Liver (tissue), 9 donors: Measurements from ENCODE around the gene RAB44. TPM values are rescaled to one million over a fixed set of nuclear protein-coding genes. Genes with fewer than 3 reads are reported as not detected.

Experiments used
- DNase-seq: peaks from one replicate; pipeline ENCODE4 v3.0.0-alpha.2; 2017; ENCODE audit warnings: low spot score
- H3K27ac ChIP-seq, 2 donors: one replicate each; pipeline ENCODE4 v1.7.0; 2013; ENCODE audit warnings: inconsistent platforms in 2 of 2, low read length in 2 of 2, control low read depth in 1 of 2, low read depth in 1 of 2, mild to moderate bottlenecking in 1 of 2
- H3K27me3 ChIP-seq, 4 donors: one replicate each; pipeline versions ENCODE4 v1.6.1 to v1.7.0; 2013; ENCODE audit warnings: low read length in 3 of 4, inconsistent platforms in 1 of 4, mild to moderate bottlenecking in 1 of 4, moderate library complexity in 1 of 4; ENCODE audit not compliant: control insufficient read depth in 4 of 4, insufficient read depth in 4 of 4
- H3K36me3 ChIP-seq, 4 donors: one replicate each; pipeline versions ENCODE4 v1.6.1 to v1.7.0; 2013; ENCODE audit warnings: low read length in 3 of 4, mild to moderate bottlenecking in 3 of 4, low read depth in 1 of 4, moderate library complexity in 1 of 4; ENCODE audit not compliant: control insufficient read depth in 4 of 4, insufficient read depth in 3 of 4
- H3K4me1 ChIP-seq, 4 donors: one replicate each; pipeline versions ENCODE4 v1.6.1 to v1.7.0; 2013; ENCODE audit warnings: low read length in 3 of 4, mild to moderate bottlenecking in 3 of 4, moderate library complexity in 1 of 4; ENCODE audit not compliant: control insufficient read depth in 4 of 4, insufficient read depth in 4 of 4
- H3K4me3 ChIP-seq, 3 donors: one replicate each; pipeline versions ENCODE4 v1.6.1 to v1.7.0; 2013; ENCODE audit warnings: low read length in 3 of 3, control low read depth in 1 of 3, low read depth in 1 of 3, mild to moderate bottlenecking in 1 of 3
- H3K9ac ChIP-seq, 2 donors: one replicate each; pipeline ENCODE4 v1.7.0; 2013; ENCODE audit warnings: low read length in 2 of 2, mild to moderate bottlenecking in 2 of 2, moderate library complexity in 2 of 2, control low read depth in 1 of 2, low read depth in 1 of 2
- H3K9me3 ChIP-seq, 4 donors: one replicate each; pipeline versions ENCODE4 v1.6.1 to v1.7.0; 2013; ENCODE audit warnings: low read length in 3 of 4; ENCODE audit not compliant: control insufficient read depth in 4 of 4
- EGR1 ChIP-seq, 2 donors: IDR thresholded peaks; 2 replicates each; pipeline ENCODE4 v1.6.1; 2016 to 2018; ENCODE audit warnings: antibody characterized with exemption in 2 of 2, low read depth in 2 of 2
- FOXA1 ChIP-seq: IDR thresholded peaks from 2 replicates; pipeline ENCODE4 v1.6.1; 2016; ENCODE audit warnings: antibody characterized with exemption
- FOXA2 ChIP-seq: IDR thresholded peaks from 2 replicates; pipeline ENCODE4 v1.6.1; 2016; ENCODE audit warnings: antibody characterized with exemption
- GABPA ChIP-seq, 2 donors: IDR thresholded peaks in 1 of 2; conservative IDR thresholded peaks in 1 of 2; 2 replicates each; pipeline ENCODE4 v1.6.1; 2016; ENCODE audit warnings: antibody characterized with exemption in 2 of 2, mild to moderate bottlenecking in 1 of 2, moderate library complexity in 1 of 2
- HNF4A ChIP-seq, 2 donors: conservative IDR thresholded peaks; 2 replicates each; pipeline ENCODE4 v1.6.1; 2016; ENCODE audit warnings: antibody characterized with exemption in 2 of 2, mild to moderate bottlenecking in 2 of 2
- HNF4G ChIP-seq: IDR thresholded peaks from 2 replicates; pipeline ENCODE4 v1.6.1; 2016; ENCODE audit warnings: antibody characterized with exemption
- JUND ChIP-seq, 2 donors: IDR thresholded peaks; 2 replicates each; pipeline ENCODE4 v1.6.1; 2016; ENCODE audit warnings: antibody characterized with exemption in 2 of 2
- NR2F2 ChIP-seq: IDR thresholded peaks from 2 replicates; pipeline ENCODE4 v1.6.1; 2016; ENCODE audit warnings: antibody characterized with exemption
- RAD21 ChIP-seq, 2 donors: IDR thresholded peaks; 2 replicates each; pipeline ENCODE4 v1.6.1; 2016; ENCODE audit warnings: antibody characterized with exemption in 2 of 2, mild to moderate bottlenecking in 2 of 2
- RXRA ChIP-seq, 2 donors: IDR thresholded peaks; 2 replicates each; pipeline ENCODE4 v1.6.1; 2017 to 2018; ENCODE audit warnings: antibody characterized with exemption in 2 of 2, mild to moderate bottlenecking in 1 of 2
- SP1 ChIP-seq: IDR thresholded peaks from 2 replicates; pipeline ENCODE4 v1.6.1; 2018; ENCODE audit warnings: antibody characterized with exemption, mild to moderate bottlenecking
- TAF1 ChIP-seq: conservative IDR thresholded peaks from 2 replicates; pipeline ENCODE4 v1.6.1; 2016; ENCODE audit warnings: antibody characterized with exemption, mild to moderate bottlenecking
- YY1 ChIP-seq: IDR thresholded peaks from 2 replicates; pipeline ENCODE4 v1.6.1; 2016; ENCODE audit warnings: antibody characterized with exemption, mild to moderate bottlenecking
- WGBS: extraction: QIAGEN DNeasy Blood & Tissue Kit; methylation state at CpG from one replicate; pipeline ENCODE4 v1.1.7; 2013; 5-methylcytosine and 5-hydroxymethylcytosine counted together
- polyA plus RNA-seq, 2 donors: library from polyadenylated mRNA; stranded (reverse) in 1 of 2; unstranded in 1 of 2; fragments of 200-250 nt in 1 of 2; fragments of >200 nt in 1 of 2; fragmentation: Nextera tagmentation in 1 of 2; extraction: Ambion mirVana in 1 of 2; gene quantifications; one replicate each; pipeline versions ENCODE4 v1.2.1 to v1.2.3, GENCODE V29; 2013 to 2015
- total RNA-seq, 2 donors: library from RNA; depleted of rRNA; stranded (reverse); fragments of >200 nt; gene quantifications; one replicate each; pipeline ENCODE4 v1.2.3, GENCODE V29; 2014
- TF ChIP-seq, protein P1 (sequence below): IDR thresholded peaks from 2 replicates; pipeline ENCODE4 v1.6.1; 2016; ENCODE audit warnings: antibody characterized with exemption
- TF ChIP-seq, protein P2 (sequence below): IDR thresholded peaks from 2 replicates; pipeline ENCODE4 v1.6.1; 2016; ENCODE audit warnings: antibody characterized with exemption
- TF ChIP-seq, protein P3 (sequence below): IDR thresholded peaks from 2 replicates; pipeline ENCODE4 v1.6.1; 2016; ENCODE audit warnings: antibody characterized with exemption, mild to moderate bottlenecking
- TF ChIP-seq, protein P4 (sequence below): fragments of 150-350 bp; IDR thresholded peaks from 2 replicates; pipeline ENCODE4 v1.5.1; 2017; ENCODE audit warnings: improper control_type of control experiment, low read depth, low read length; ENCODE audit not compliant: missing input control
- TF ChIP-seq, protein P5 (sequence below): IDR thresholded peaks from 2 replicates; pipeline ENCODE4 v1.6.1; 2016; ENCODE audit warnings: antibody characterized with exemption
- donor health status: healthy.
- donor health status: healthy.
- donor health status: healthy.
- donor health status: healthy.
- donor health status: healthy.

The RAB44 gene
- total and polyA plus RNA-seq, 4 donors, result 0.02 to 1.3 (median 0.08) TPM; not detected in 1

DNA sequence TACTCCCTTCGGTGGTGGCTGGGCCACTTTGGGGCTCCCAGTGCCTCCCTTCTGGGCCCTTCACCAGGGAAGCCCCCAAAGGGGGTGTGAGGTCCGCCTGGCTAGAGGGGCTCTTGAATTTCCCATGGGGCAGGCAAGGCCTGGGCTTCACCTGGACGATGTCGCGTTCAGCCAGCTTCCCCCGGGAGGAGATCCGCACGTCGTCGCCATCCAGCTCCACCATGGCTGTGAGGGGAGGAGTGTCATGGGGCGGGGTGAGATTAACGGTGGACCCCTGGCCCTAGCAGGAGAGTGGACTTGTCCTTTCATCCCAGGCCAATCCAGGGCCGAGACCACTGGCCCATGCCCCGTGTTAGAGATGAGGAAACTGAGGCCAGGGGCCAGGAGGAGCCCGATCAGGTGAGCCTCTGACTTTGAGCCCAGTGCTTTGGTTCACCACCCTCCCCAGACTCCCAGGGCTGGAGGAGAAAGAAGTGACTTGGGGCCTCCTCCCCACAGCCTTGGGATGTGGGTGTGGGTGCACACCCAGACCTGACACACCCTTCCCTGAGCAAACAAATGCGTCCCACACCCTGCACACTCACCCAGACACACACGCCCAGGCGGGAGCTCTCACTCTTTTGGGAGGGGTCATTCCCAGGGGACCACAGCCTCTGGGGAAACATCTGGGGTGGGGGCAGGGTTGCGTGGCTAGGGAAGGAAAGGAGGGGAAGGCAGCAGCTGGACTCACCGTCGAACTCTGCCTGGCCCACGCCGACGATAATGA lies 46.1 kb downstream of the RAB44 start:
- no peak for DNase-seq
- 81% methylated on average over 24 of the region's 24 CpGs for WGBS
- Histone ChIP-seq H3K9me3 (peaks cover 0 to 1% (median 0%) of the 10 kb centered on the region in 4 donors), H3K4me3 (no peak overlapping the region), H3K9ac (no peak overlapping the region), H3K4me1 (no peaks in the 10 kb centered on the region), H3K27ac (no peak overlapping the region), H3K36me3 (no peaks in the 10 kb centered on the region), H3K27me3 (no peaks in the 10 kb centered on the region)
- TF ChIP-seq NR2F2 (no peak), YY1 (no peak), TAF1 (no peak), EGR1 (IDR thresholded peaks at IDR 0.05; ENCODE audit: low read depth in 2 of 2) (no peak), RXRA (IDR thresholded peaks at IDR 0.05) (no peak)
- TF ChIP-seq, protein P1, sequence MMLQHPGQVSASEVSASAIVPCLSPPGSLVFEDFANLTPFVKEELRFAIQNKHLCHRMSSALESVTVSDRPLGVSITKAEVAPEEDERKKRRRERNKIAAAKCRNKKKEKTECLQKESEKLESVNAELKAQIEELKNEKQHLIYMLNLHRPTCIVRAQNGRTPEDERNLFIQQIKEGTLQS, result no peak

DNA sequence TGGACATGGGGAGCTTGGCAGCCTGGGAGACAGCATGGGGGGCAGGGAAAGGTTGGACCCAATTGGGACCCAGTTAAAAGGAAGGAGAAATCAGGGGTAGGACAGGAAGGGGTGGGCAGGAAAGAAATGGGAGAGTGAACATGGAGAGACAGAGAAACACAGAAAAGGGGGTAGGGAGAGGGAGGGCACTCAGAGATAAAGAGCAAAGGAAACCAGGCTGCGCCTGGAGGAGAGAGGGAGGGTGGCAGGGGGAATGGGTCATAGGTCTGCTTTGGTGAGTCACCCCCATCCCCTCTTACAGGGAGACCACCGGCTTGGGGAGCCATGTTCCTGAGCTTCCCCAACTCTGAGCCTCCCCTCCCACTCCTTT lies 46.7 kb downstream of the RAB44 start:
- Histone ChIP-seq H3K9ac (no peak overlapping the region), H3K9me3 (peaks cover 0 to 2% (median 0%) of the 10 kb centered on the region in 4 donors), H3K36me3 (no peaks in the 10 kb centered on the region), H3K4me1 (no peaks in the 10 kb centered on the region), H3K4me3 (no peak overlapping the region), H3K27ac (no peak overlapping the region), H3K27me3 (no peaks in the 10 kb centered on the region)
- no peak for DNase-seq
- TF ChIP-seq, protein P1, result no peak
- no peak for TF ChIP-seq RAD21 (IDR thresholded peaks at IDR 0.05)
- TF ChIP-seq TAF1, result no peak
- TF ChIP-seq, protein P2, sequence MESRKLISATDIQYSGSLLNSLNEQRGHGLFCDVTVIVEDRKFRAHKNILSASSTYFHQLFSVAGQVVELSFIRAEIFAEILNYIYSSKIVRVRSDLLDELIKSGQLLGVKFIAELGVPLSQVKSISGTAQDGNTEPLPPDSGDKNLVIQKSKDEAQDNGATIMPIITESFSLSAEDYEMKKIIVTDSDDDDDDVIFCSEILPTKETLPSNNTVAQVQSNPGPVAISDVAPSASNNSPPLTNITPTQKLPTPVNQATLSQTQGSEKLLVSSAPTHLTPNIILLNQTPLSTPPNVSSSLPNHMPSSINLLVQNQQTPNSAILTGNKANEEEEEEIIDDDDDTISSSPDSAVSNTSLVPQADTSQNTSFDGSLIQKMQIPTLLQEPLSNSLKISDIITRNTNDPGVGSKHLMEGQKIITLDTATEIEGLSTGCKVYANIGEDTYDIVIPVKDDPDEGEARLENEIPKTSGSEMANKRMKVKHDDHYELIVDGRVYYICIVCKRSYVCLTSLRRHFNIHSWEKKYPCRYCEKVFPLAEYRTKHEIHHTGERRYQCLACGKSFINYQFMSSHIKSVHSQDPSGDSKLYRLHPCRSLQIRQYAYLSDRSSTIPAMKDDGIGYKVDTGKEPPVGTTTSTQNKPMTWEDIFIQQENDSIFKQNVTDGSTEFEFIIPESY, result no peak
- no peak for TF ChIP-seq YY1
- no peak for TF ChIP-seq GABPA (IDR thresholded peaks at IDR 0.05 in 1 of 2, conservative IDR thresholded peaks at IDR 0.05 in 1 of 2)
- TF ChIP-seq JUND (IDR thresholded peaks at IDR 0.05), result no peak
- TF ChIP-seq HNF4G, result no peak
- TF ChIP-seq SP1, result no peak
- no peak for TF ChIP-seq RXRA (IDR thresholded peaks at IDR 0.05)
- TF ChIP-seq, protein P3, sequence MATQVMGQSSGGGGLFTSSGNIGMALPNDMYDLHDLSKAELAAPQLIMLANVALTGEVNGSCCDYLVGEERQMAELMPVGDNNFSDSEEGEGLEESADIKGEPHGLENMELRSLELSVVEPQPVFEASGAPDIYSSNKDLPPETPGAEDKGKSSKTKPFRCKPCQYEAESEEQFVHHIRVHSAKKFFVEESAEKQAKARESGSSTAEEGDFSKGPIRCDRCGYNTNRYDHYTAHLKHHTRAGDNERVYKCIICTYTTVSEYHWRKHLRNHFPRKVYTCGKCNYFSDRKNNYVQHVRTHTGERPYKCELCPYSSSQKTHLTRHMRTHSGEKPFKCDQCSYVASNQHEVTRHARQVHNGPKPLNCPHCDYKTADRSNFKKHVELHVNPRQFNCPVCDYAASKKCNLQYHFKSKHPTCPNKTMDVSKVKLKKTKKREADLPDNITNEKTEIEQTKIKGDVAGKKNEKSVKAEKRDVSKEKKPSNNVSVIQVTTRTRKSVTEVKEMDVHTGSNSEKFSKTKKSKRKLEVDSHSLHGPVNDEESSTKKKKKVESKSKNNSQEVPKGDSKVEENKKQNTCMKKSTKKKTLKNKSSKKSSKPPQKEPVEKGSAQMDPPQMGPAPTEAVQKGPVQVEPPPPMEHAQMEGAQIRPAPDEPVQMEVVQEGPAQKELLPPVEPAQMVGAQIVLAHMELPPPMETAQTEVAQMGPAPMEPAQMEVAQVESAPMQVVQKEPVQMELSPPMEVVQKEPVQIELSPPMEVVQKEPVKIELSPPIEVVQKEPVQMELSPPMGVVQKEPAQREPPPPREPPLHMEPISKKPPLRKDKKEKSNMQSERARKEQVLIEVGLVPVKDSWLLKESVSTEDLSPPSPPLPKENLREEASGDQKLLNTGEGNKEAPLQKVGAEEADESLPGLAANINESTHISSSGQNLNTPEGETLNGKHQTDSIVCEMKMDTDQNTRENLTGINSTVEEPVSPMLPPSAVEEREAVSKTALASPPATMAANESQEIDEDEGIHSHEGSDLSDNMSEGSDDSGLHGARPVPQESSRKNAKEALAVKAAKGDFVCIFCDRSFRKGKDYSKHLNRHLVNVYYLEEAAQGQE, result no peak
- TF ChIP-seq EGR1 (IDR thresholded peaks at IDR 0.05; ENCODE audit: low read depth in 2 of 2), result no peak
- no peak for TF ChIP-seq HNF4A (conservative IDR thresholded peaks at IDR 0.05)
- TF ChIP-seq, protein P4, sequence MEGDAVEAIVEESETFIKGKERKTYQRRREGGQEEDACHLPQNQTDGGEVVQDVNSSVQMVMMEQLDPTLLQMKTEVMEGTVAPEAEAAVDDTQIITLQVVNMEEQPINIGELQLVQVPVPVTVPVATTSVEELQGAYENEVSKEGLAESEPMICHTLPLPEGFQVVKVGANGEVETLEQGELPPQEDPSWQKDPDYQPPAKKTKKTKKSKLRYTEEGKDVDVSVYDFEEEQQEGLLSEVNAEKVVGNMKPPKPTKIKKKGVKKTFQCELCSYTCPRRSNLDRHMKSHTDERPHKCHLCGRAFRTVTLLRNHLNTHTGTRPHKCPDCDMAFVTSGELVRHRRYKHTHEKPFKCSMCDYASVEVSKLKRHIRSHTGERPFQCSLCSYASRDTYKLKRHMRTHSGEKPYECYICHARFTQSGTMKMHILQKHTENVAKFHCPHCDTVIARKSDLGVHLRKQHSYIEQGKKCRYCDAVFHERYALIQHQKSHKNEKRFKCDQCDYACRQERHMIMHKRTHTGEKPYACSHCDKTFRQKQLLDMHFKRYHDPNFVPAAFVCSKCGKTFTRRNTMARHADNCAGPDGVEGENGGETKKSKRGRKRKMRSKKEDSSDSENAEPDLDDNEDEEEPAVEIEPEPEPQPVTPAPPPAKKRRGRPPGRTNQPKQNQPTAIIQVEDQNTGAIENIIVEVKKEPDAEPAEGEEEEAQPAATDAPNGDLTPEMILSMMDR, result no peak
- TF ChIP-seq FOXA1, result no peak
- TF ChIP-seq, protein P5, sequence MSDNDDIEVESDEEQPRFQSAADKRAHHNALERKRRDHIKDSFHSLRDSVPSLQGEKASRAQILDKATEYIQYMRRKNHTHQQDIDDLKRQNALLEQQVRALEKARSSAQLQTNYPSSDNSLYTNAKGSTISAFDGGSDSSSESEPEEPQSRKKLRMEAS, result no peak
- TF ChIP-seq NR2F2, result no peak
- TF ChIP-seq FOXA2, result no peak
- 67% methylated on average over 2 of the region's 2 CpGs for WGBS
